Cardiac fibroblast (primary cell): ENCODE data around the gene ENOX2.
A peak's percentile ranks its signal among the peaks of the same experiment; 100 is the strongest.

Experiments used
- DNase-seq, 2 donors: peaks; one replicate each; pipeline versions ENCODE4 v3.0.0 to v3.0.0-alpha.2; 2010; ENCODE audit warnings: low read depth in 2 of 2
- H3K4me3 ChIP-seq, 2 donors: replicated peaks in 1 of 2; 1 replicate in 1 of 2; 2 replicates in 1 of 2; pipeline ENCODE4 v1.5.1; 2011; ENCODE audit warnings: low read depth in 2 of 2, low read length in 2 of 2, mild to moderate bottlenecking in 2 of 2, moderate library complexity in 1 of 2
- CTCF ChIP-seq: IDR thresholded peaks from one replicate; pipeline ENCODE4 v1.5.1; 2011; ENCODE audit warnings: low read depth, mild to moderate bottlenecking, low read length, inconsistent platforms

Gene ENOX2

GRCh38 chrX:130836447-130836846 is 66.6 kb downstream of the ENOX2 start:
- no peak for TF ChIP-seq CTCF
- DNase-seq = peak in 1 of 2 donors; percentile 2

GRCh38 chrX:130834830-130835229 is 68.2 kb downstream of the ENOX2 start:
- H3K4me3 ChIP-seq = no peak overlapping the region
- DNase-seq = no peak
- no peak for TF ChIP-seq CTCF

More at GRCh38 chrX:130836447-130836846, 66.6 kb downstream of the ENOX2 start:
- H3K4me3 ChIP-seq = no peak overlapping the region

GRCh38 chrX:130834149-130834548 is 68.9 kb downstream of the ENOX2 start:
- no peak overlapping the region for H3K4me3 ChIP-seq
- no peak for TF ChIP-seq CTCF
- peak in 1 of 2 donors; percentile 11 for DNase-seq

- no peak for TF ChIP-seq CTCF
- no peak overlapping the region for H3K4me3 ChIP-seq
- no peak for DNase-seq
Observed at GRCh38 chrX:130831347-130831722, 71.7 kb downstream of the ENOX2 start.

GRCh38 chrX:130830599-130831346 is 72.2 kb downstream of the ENOX2 start:
- DNase-seq = no peak
- H3K4me3 ChIP-seq = no peak overlapping the region
- no peak for TF ChIP-seq CTCF

- no peak for TF ChIP-seq CTCF
- H3K4me3 ChIP-seq = no peak overlapping the region
- DNase-seq = no peak
Observed at GRCh38 chrX:130829526-130830515, 73.2 kb downstream of the ENOX2 start.
